NOMO-1 treated with dmso at 0.1 percent for 144 hours (cell line): ENCODE results near the gene DLGAP4.

Experiments
- DNase-seq: peaks from one replicate; lab custom pipeline; 2025; ENCODE audit not compliant: unreplicated experiment; lab: John Stamatoyannopoulos, UW

The DLGAP4 gene

GRCh38 chr20:36330091-36330490, 24.0 kb downstream of the DLGAP4 start:
- no peak for DNase-seq

- no peak for DNase-seq
Observed at GRCh38 chr20:36331209-36331608, 25.1 kb downstream of the DLGAP4 start.

GRCh38 chr20:36333841-36334240, 27.7 kb downstream of the DLGAP4 start:
- no peak for DNase-seq

GRCh38 chr20:36334281-36335205, 28.4 kb downstream of the DLGAP4 start:
- no peak for DNase-seq

GRCh38 chr20:36335206-36335870, 29.2 kb downstream of the DLGAP4 start:
- DNase-seq = no peak

GRCh38 chr20:36336204-36336603, 30.1 kb downstream of the DLGAP4 start:
- no peak for DNase-seq

- no peak for DNase-seq
Observed at GRCh38 chr20:36336954-36337704, 31.0 kb downstream of the DLGAP4 start.

- no peak for DNase-seq
Observed at GRCh38 chr20:36337886-36338285, 31.7 kb downstream of the DLGAP4 start.

GRCh38 chr20:36339646-36340592, 33.8 kb downstream of the DLGAP4 start:
- DNase-seq = no peak

- DNase-seq = no peak
Observed at GRCh38 chr20:36340593-36340990, 34.5 kb downstream of the DLGAP4 start.

- no peak for DNase-seq
Observed at GRCh38 chr20:36341331-36342020, 35.3 kb downstream of the DLGAP4 start.

GRCh38 chr20:36342331-36343120, 36.4 kb downstream of the DLGAP4 start:
- no peak for DNase-seq

GRCh38 chr20:36343641-36344040, 37.5 kb downstream of the DLGAP4 start:
- DNase-seq = no peak

- DNase-seq = no peak
Observed at GRCh38 chr20:36344517-36345132, 38.5 kb downstream of the DLGAP4 start.

GRCh38 chr20:36346256-36346655, 40.1 kb downstream of the DLGAP4 start:
- DNase-seq = no peak

GRCh38 chr20:36349384-36350170, 43.4 kb downstream of the DLGAP4 start:
- DNase-seq = no peak

GRCh38 chr20:36350439-36350838, 44.3 kb downstream of the DLGAP4 start:
- DNase-seq = no peak

- DNase-seq = no peak
Observed at GRCh38 chr20:36351937-36352336, 45.8 kb downstream of the DLGAP4 start.
